Thoracic aorta endothelial cell (primary cell): Measurements from ENCODE around the gene GCNT4. TPM values are rescaled to one million over a fixed set of nuclear protein-coding genes. Genes with fewer than 3 reads are reported as not detected.

Experiments
- small RNA-seq: library from RNA; depleted of rRNA; stranded (forward); fragments of <200 nt; gene quantifications from one replicate; pipeline ENCODE3, GENCODE V24; 2012
- total RNA-seq: library from RNA; depleted of rRNA; stranded (reverse); fragments of >200 nt; gene quantifications from 2 replicates; pipeline ENCODE4 v1.2.3, GENCODE V29; 2012

Gene GCNT4, protein sequence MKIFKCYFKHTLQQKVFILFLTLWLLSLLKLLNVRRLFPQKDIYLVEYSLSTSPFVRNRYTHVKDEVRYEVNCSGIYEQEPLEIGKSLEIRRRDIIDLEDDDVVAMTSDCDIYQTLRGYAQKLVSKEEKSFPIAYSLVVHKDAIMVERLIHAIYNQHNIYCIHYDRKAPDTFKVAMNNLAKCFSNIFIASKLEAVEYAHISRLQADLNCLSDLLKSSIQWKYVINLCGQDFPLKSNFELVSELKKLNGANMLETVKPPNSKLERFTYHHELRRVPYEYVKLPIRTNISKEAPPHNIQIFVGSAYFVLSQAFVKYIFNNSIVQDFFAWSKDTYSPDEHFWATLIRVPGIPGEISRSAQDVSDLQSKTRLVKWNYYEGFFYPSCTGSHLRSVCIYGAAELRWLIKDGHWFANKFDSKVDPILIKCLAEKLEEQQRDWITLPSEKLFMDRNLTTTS
- 0.07 and 0.13 TPM in 2 replicates for total RNA-seq

GRCh38 chr5:75052192-75053053 is at the start of gene GCNT4:
GCNT4 (minus strand) TSS chr5:75052558; CDS start chr5:75030037, 22,521 bp downstream.

Small RNA genes within 50 kb of the gene (small RNA-seq; reads per million reads assigned to genes)
- gene AC093259.1, result not detected

Other genes with a start within 250 kb of the GCNT4 start
- gene FAM169A, start 186.2 kb downstream of the GCNT4 start, total RNA-seq, result 0.27 and 2.7 TPM in 2 replicates
- gene ANKRD31, start 184.3 kb upstream of the GCNT4 start, total RNA-seq, result under 0.01 and 0.07 TPM in 2 replicates